KMS-11 (cell line): ENCODE results near the gene NDUFB2.

ENCODE experiments used
- H2AFZ ChIP-seq: fragments of 200-600 bp; sonication (generic); 2 replicates; pipeline ENCODE4 v1.6.1; 2016; ENCODE audit warnings: antibody characterized with exemption, mixed run types, low read depth
- H3K27ac ChIP-seq: fragments of 200-600 bp; sonication (generic); 2 replicates; pipeline ENCODE4 v1.6.1; 2016; ENCODE audit warnings: mild to moderate bottlenecking, mixed run types
- H3K27me3 ChIP-seq: fragments of 200-600 bp; sonication (generic); 2 replicates; pipeline ENCODE4 v1.6.1; 2017; ENCODE audit warnings: mild to moderate bottlenecking, low read depth, mixed run types, moderate library complexity; ENCODE audit not compliant: insufficient read depth
- H3K36me3 ChIP-seq: fragments of 200-600 bp; sonication (generic); 2 replicates; pipeline ENCODE4 v1.6.1; 2017; ENCODE audit warnings: mild to moderate bottlenecking, mixed run types; ENCODE audit not compliant: insufficient read depth
- H3K4me1 ChIP-seq: fragments of 200-600 bp; sonication (generic); 2 replicates; pipeline ENCODE4 v1.6.1; 2016; ENCODE audit warnings: mild to moderate bottlenecking, low read depth, mixed run types; ENCODE audit not compliant: poor library complexity, severe bottlenecking
- H3K4me2 ChIP-seq: fragments of 200-600 bp; sonication (generic); 2 replicates; pipeline ENCODE4 v1.7.0; 2016; ENCODE audit warnings: mild to moderate bottlenecking, mixed run types
- H3K4me3 ChIP-seq: fragments of 200-600 bp; sonication (generic); IDR thresholded peaks from 2 replicates; pipeline ENCODE4 v1.6.1; 2017; ENCODE audit warnings: low read depth, low read length, mixed read lengths; ENCODE audit not compliant: insufficient read depth
- H3K79me2 ChIP-seq: fragments of 200-600 bp; sonication (generic); 2 replicates; pipeline ENCODE4 v1.6.1; 2016; ENCODE audit warnings: low read depth, mixed run types; ENCODE audit not compliant: insufficient read depth
- H3K9ac ChIP-seq: fragments of 200-600 bp; sonication (generic); 2 replicates; pipeline ENCODE4 v1.6.1; 2016; ENCODE audit warnings: mild to moderate bottlenecking, mixed run types
- H4K20me1 ChIP-seq: fragments of 200-600 bp; sonication (generic); 2 replicates; pipeline ENCODE4 v1.6.1; 2016; ENCODE audit warnings: mild to moderate bottlenecking, mixed run types; ENCODE audit not compliant: insufficient read depth
- CTCF ChIP-seq: fragments of 200-600 bp; sonication (generic); conservative IDR thresholded peaks from 2 replicates; pipeline ENCODE4 v1.6.1; 2017; ENCODE audit warnings: low read depth, mild to moderate bottlenecking, antibody characterized with exemption, low read length, moderate library complexity, mixed read lengths

NDUFB2 gene

GRCh38 chr7:140680886-140681285 is 15.6 kb upstream of the NDUFB2 start:
- Histone ChIP-seq H3K4me2 (no peak overlapping the region), H3K27ac (no peak overlapping the region), H3K9ac (no peak overlapping the region), H3K4me3 (no peak overlapping the region), H3K27me3 (no peaks in the 10 kb centered on the region), H4K20me1 (no peaks in the 10 kb centered on the region), H3K4me1 (no peaks in the 10 kb centered on the region), H3K36me3 (no peaks in the 10 kb centered on the region), H2AFZ (no peak overlapping the region), H3K79me2 (no peaks in the 10 kb centered on the region)
- TF ChIP-seq CTCF, result no peak

GRCh38 chr7:140681766-140682165 is 14.7 kb upstream of the NDUFB2 start:
- Histone ChIP-seq H3K27ac (no peak overlapping the region), H3K27me3 (no peaks in the 10 kb centered on the region), H3K4me1 (no peaks in the 10 kb centered on the region), H3K9ac (no peak overlapping the region), H3K79me2 (no peaks in the 10 kb centered on the region), H3K36me3 (no peaks in the 10 kb centered on the region), H3K4me3 (no peak overlapping the region), H2AFZ (no peak overlapping the region), H3K4me2 (no peak overlapping the region), H4K20me1 (no peaks in the 10 kb centered on the region)
- no peak for TF ChIP-seq CTCF

- H3K4me2 ChIP-seq, result no peak overlapping the region
- H3K79me2 ChIP-seq, result no peaks in the 10 kb centered on the region
- no peak overlapping the region for H3K4me3 ChIP-seq
- H3K27me3 ChIP-seq, result no peaks in the 10 kb centered on the region
- H3K27ac ChIP-seq, result no peak overlapping the region
- H3K36me3 ChIP-seq, result no peaks in the 10 kb centered on the region
- H2AFZ ChIP-seq, result no peak overlapping the region
- no peak overlapping the region for H3K9ac ChIP-seq
- no peak for TF ChIP-seq CTCF
- H3K4me1 ChIP-seq, result no peaks in the 10 kb centered on the region
- H4K20me1 ChIP-seq, result no peaks in the 10 kb centered on the region
These were observed 12.9 kb upstream of the NDUFB2 start for GRCh38 chr7:140683657-140684056.

DNA sequence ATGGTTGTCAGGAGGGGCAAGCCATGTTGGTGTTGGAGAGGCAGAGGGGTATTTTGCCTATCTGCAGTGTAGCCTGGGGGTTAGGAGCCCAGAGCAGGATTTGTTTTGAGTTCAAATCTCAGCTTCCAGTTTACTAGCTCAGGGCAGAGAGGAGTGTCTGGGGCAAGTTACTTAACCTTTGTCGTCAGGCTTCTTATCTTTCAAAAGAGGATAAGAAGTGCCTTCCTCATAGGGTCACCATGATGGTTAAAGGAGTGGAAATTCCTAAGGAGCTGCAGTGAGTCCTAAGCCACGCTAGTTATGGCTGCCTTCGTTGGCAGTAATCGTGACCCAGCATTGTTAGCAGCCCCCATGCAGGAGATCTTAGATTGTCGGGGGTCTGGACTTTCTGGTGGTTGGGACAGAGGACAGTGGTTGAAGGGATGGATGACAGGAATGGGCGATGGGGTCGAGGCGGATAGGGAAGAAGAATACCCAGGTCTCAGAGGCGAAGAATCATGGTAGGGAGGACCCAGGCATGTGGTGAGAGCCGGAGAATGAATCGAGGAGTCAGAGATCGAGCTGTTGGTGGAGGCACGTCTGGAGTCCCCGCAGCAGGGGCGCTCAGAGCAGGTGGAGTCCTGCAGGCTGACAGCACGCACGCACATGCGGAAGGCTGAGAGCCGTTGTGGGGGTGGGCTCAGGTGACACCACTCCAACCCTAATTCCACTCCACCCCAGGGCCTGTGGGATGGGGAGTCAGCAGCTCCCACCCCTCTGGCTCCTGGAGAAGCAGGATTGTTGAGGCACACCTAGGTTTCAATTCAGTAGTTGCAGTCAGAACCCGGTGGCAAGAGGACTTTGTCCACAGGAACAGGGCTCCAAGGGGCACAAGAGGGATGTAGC is 12.2 kb upstream of the NDUFB2 start:
- H3K27me3 ChIP-seq, result no peaks in the 10 kb centered on the region
- H3K27ac ChIP-seq, result no peak overlapping the region
- no peaks in the 10 kb centered on the region for H3K36me3 ChIP-seq
- H3K4me2 ChIP-seq, result no peak overlapping the region
- no peak overlapping the region for H3K4me3 ChIP-seq
- H3K79me2 ChIP-seq, result no peaks in the 10 kb centered on the region
- no peak overlapping the region for H3K9ac ChIP-seq
- no peak overlapping the region for H2AFZ ChIP-seq
- no peak for TF ChIP-seq CTCF
- H4K20me1 ChIP-seq, result no peaks in the 10 kb centered on the region
- no peaks in the 10 kb centered on the region for H3K4me1 ChIP-seq
